Parathyroid adenoma (tissue), 2 donors: ENCODE measurements around the gene CXCL1.

Source experiments
- H2AFZ ChIP-seq: fragments of 300-600 bp; sonication (generic); one replicate; pipeline ENCODE4 v1.7.0; 2017; ENCODE audit warnings: antibody characterized with exemption, mild to moderate bottlenecking
- H3K27ac ChIP-seq: fragments of 300-600 bp; sonication (generic); one replicate; pipeline ENCODE4 v1.7.0; 2017
- H3K27me3 ChIP-seq: fragments of 300-600 bp; sonication (generic); one replicate; pipeline ENCODE4 v1.7.0; 2017; ENCODE audit warnings: low read length; ENCODE audit not compliant: control insufficient read depth, insufficient read depth
- H3K36me3 ChIP-seq: fragments of 300-600 bp; sonication (generic); one replicate; pipeline ENCODE4 v1.7.0; 2017; ENCODE audit warnings: low read length; ENCODE audit not compliant: control insufficient read depth, insufficient read depth
- H3K4me1 ChIP-seq: fragments of 300-600 bp; sonication (generic); one replicate; pipeline ENCODE4 v1.7.0; 2017; ENCODE audit warnings: control low read depth
- H3K4me2 ChIP-seq: fragments of 300-600 bp; sonication (generic); one replicate; pipeline ENCODE4 v1.7.0; 2017; ENCODE audit warnings: low read length
- H3K4me3 ChIP-seq: fragments of 300-600 bp; sonication (generic); one replicate; pipeline ENCODE4 v1.7.0; 2017; ENCODE audit warnings: low read depth, low read length
- H3K79me2 ChIP-seq: fragments of 300-600 bp; sonication (generic); one replicate; pipeline ENCODE4 v1.7.0; 2017; ENCODE audit warnings: control low read depth
- H3K9ac ChIP-seq: fragments of 300-600 bp; sonication (generic); one replicate; pipeline ENCODE4 v1.7.0; 2017; ENCODE audit warnings: mild to moderate bottlenecking
- H3K9me3 ChIP-seq: fragments of 300-600 bp; sonication (generic); one replicate; pipeline ENCODE4 v1.7.0; 2017; ENCODE audit warnings: low read length; ENCODE audit not compliant: control insufficient read depth
- TF ChIP-seq, protein P1 (sequence below): fragments of 300-600 bp; sonication (generic); IDR thresholded peaks from one replicate; pipeline ENCODE4 v1.7.0; 2017; ENCODE audit warnings: antibody characterized with exemption, mild to moderate bottlenecking
- donor health status: primary hyperparathyroidism.

Gene CXCL1

GRCh38 chr4:73836373-73837279 is 32.6 kb upstream of the CXCL1 start, which contains the start of gene CXCL6:
TSS of gene CXCL6 (plus strand) at chr4:73836678. CDS start at chr4:73836751, 73 bp downstream.
- Histone ChIP-seq H3K9ac (no peak within 1 kb of the TSS), H3K4me3 (peak within 1 kb of the TSS; percentile 29), H3K27ac (no peak within 1 kb of the TSS), H3K27me3 (no peaks in the 10 kb centered on the region), H3K79me2 (no peaks in the 10 kb centered on the region), H3K4me1 (no peaks in the 10 kb centered on the region), H3K9me3 (no peaks in the 10 kb centered on the region), H2AFZ (no peak within 1 kb of the TSS), H3K4me2 (peak within 1 kb of the TSS; percentile 56), H3K36me3 (no peaks in the 10 kb centered on the region)
- TF ChIP-seq, protein P1, sequence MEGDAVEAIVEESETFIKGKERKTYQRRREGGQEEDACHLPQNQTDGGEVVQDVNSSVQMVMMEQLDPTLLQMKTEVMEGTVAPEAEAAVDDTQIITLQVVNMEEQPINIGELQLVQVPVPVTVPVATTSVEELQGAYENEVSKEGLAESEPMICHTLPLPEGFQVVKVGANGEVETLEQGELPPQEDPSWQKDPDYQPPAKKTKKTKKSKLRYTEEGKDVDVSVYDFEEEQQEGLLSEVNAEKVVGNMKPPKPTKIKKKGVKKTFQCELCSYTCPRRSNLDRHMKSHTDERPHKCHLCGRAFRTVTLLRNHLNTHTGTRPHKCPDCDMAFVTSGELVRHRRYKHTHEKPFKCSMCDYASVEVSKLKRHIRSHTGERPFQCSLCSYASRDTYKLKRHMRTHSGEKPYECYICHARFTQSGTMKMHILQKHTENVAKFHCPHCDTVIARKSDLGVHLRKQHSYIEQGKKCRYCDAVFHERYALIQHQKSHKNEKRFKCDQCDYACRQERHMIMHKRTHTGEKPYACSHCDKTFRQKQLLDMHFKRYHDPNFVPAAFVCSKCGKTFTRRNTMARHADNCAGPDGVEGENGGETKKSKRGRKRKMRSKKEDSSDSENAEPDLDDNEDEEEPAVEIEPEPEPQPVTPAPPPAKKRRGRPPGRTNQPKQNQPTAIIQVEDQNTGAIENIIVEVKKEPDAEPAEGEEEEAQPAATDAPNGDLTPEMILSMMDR = no peak

DNA sequence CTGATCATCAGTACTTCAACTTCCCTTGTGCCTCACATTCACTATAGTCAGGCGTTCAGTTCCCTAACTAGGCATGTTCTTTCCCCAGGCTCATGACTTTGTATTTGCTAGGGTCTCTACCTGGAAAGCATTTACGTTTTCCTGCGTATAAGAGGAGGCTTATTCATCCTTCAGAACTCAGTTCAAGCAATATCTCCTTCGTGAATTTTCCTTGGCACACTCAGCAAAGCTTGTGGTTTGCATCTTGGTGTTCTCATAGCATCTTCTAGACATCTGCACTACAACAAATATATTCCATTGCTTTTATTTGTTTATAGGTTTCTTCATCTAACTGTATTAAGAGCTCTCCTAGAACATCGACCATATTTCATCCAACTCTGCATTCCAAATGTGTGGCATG is 30.1 kb upstream of the CXCL1 start:
- Histone ChIP-seq H3K9me3 (no peaks in the 10 kb centered on the region), H3K9ac (no peak overlapping the region), H3K36me3 (no peaks in the 10 kb centered on the region), H3K4me2 (no peak overlapping the region), H3K27ac (no peak overlapping the region), H3K4me3 (no peak overlapping the region), H2AFZ (no peak overlapping the region), H3K79me2 (no peaks in the 10 kb centered on the region), H3K27me3 (no peaks in the 10 kb centered on the region), H3K4me1 (no peaks in the 10 kb centered on the region)
- TF ChIP-seq, protein P1 = no peak

DNA sequence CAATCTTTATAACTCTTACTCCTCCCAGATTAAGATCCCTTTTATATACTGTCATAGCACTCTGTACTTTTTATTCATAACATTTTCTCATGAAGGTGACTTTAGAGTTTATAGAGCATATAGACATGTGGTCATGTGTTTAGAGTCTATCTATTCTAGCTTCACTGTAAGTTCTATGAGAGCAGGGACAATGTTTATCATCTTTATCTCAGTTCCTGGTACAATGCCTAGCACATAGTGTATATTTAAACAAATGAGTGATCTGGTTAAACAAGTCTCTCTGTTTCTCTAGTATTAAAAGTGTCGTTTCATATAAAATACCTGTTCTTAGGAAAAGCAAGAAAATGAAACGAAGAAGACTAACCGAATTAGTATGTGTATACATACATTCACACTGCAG is 29.5 kb upstream of the CXCL1 start:
- no peaks in the 10 kb centered on the region for H3K27me3 ChIP-seq
- H2AFZ ChIP-seq = no peak overlapping the region
- no peaks in the 10 kb centered on the region for H3K4me1 ChIP-seq
- H3K9ac ChIP-seq = no peak overlapping the region
- no peaks in the 10 kb centered on the region for H3K36me3 ChIP-seq
- no peak overlapping the region for H3K27ac ChIP-seq
- TF ChIP-seq, protein P1 = no peak
- H3K4me2 ChIP-seq = no peak overlapping the region
- H3K79me2 ChIP-seq = no peaks in the 10 kb centered on the region
- H3K9me3 ChIP-seq = no peaks in the 10 kb centered on the region
- H3K4me3 ChIP-seq = no peak overlapping the region

DNA sequence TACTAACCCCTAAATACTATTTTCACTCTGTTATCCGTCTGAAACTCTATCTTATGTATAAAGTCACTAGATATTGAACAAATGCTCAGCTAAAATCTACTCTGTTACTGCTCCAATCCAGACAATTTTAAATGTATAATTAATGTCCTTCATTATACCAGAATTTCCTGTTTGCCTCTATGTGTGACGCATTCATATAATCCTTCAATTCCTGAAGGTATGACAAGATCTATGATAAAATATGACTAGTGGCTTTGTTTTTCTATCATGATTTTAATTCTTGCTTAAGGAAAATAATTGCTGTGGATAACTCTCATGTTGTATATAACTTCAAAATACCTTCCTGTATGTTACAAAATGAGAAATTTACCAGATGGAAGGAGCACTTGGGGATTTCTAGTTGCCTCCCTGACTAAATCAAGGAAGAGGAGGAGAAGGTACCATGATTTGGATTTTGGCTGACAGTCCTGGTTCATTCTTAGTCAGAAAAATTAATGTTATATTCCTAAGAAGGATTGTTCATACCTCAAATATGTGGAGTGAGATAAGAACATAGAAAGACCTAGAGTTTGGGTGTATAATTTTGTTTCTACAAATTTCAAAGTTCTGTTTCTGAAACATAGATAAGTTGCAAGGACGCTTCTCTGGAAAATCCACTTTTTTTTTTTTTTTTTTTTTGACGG is 27.8 kb upstream of the CXCL1 start:
- no peak overlapping the region for H3K4me2 ChIP-seq
- no peaks in the 10 kb centered on the region for H3K36me3 ChIP-seq
- no peak overlapping the region for H2AFZ ChIP-seq
- H3K9me3 ChIP-seq = no peaks in the 10 kb centered on the region
- no peak overlapping the region for H3K9ac ChIP-seq
- no peaks in the 10 kb centered on the region for H3K4me1 ChIP-seq
- H3K79me2 ChIP-seq = no peaks in the 10 kb centered on the region
- no peak overlapping the region for H3K27ac ChIP-seq
- no peaks in the 10 kb centered on the region for H3K27me3 ChIP-seq
- no peak overlapping the region for H3K4me3 ChIP-seq
- TF ChIP-seq, protein P1 = no peak
